Activated CD4-positive, alpha-beta T cell treated with anti-CD3 and anti-CD28 coated beads for 4 hours (primary cell): ENCODE data around the gene RHNO1.
A peak's percentile ranks its signal among the peaks of the same experiment; 100 is the strongest.
"Not testable (repeated sequence)": the region's sequence is repeated elsewhere in the genome, so short reads cannot be mapped to it uniquely, and the experiment has no call there.

Experiments
- DNase-seq, 2 donors: peaks; one replicate each; pipeline ENCODE4 v3.0.0-alpha.2; 2020

The RHNO1 gene

GRCh38 chr12:2860170-2860569 is 16.9 kb upstream of the RHNO1 start:
- DNase-seq: no peak

GRCh38 chr12:2862876-2863275 is 14.1 kb upstream of the RHNO1 start:
- DNase-seq: no peak

DNA sequence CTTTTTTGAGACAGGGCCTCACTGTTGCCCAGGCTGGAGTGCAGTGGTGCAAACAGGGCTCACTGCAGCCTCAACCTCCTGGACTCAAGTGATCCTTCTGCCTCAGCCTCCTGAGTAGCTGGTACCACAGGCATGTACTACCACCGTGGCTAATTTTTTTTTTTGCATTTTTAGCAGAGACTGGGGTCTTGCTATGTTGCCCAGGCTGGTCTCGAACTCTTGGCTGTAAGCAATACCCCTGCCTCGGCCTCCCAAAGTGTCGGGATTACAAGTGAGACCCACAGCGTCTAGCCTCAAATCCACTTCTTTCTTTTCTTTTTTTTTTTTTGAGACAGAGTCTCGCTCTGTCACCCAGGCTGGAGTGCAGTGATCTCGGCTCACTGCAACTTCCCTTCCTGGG is 13.6 kb upstream of the RHNO1 start:
- not testable (repeated sequence) for DNase-seq

DNA sequence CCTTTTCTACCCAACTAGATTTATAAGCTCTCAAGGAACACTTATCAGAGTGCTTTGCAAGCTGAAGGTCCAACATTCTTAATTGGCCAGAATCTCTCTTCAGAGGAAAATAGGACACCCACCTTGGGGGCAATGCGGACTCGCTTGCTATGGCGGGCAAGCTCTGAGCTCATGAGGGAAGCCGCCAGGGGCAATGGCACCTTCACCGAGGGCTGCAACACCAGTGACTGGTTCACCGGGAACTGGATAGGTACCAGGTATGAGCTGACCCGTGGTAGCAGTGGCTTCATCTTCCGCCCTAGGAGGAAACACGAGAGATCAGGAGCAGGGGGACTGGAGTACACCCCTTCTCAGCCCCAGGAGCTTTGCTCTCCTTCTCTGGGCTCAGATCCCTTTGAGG is 12.8 kb upstream of the RHNO1 start:
- DNase-seq: no peak

DNA sequence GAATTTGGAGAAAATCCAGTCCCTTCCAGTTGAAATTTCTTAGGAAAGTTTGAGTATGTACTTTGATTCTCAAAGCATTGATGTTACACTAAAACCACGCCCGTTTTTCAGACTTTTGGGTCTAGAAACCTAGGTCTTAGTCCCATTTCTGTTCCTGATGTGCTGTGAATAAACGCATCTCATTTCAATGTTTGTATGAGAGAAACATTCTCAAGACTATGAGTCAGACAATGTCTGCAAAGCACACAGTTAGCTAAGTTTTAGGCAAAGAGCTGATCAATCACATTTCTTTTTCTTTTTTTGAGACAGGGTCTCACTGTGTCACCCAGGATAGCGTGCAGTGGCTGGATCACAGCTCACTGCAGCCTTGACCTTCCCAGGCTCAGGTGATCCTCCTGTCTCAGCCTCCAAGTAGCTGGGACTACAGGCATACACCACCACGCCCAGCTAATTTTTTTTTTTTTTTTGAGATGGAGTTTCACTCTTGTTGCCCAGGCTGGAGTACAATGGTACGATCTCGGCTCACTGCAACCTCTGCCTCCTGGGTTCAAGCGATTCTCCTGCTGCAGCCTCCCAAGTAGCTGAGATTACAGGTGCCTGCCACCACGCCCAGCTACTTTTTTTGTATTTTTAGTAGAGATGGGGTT is 7.9 kb upstream of the RHNO1 start:
- DNase-seq: not testable (repeated sequence)

DNA sequence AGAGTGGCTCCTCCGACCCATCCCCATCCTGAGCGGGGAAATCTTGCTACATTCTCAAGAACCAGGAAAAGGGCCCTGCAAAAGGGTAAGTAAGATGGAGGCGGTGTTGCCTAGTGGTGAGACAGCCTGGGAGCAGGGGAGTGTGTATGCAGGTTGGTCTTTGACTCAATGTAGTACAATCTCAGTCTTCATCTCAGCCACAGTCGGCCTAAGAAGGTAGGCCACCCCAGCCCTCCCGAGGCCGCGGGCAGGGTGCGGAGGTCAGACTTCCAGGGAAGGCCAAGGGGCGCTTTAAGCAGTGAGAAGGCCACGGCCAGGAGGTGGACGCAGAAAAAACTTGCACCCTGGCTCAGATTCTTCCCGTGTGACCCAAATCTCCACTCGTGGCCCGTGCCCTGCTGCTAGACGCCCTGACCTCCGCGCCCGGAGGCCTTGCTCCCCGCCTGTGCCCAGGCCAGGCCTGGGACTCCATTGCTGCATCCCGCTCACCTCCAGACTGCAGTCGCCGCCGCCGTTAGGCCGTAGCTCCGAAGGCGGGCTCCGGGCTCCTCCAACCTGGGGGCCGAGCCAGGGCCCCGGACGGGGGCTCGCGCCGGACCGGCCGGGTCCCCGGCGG is 484 bp upstream of the RHNO1 start:
- no peak for DNase-seq

GRCh38 chr12:2877953-2878732 is 1.1 kb downstream of the RHNO1 start:
- no peak for DNase-seq

GRCh38 chr12:2879853-2880252 is 2.8 kb downstream of the RHNO1 start:
- no peak for DNase-seq

DNA sequence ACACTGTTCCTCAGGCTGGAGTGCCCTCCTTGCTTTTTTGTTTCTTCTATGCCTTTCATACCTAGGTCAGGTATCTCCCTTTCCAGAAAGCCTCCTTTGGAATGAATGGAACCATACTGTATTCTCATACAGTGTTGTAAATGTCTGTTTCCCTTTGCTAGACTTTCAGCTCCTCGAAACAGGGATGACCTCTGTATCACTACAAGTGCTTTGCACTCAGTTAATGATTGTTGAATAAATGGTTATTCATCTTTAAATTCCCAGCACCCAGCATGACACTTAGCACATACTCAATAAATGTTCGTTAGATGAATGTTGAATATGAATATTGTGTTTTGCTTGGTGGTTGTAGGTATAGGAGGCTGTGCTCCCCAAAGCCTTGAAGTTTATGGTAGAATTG is 7.8 kb downstream of the RHNO1 start:
- DNase-seq: no peak

- DNase-seq: no peak
These were observed 9.9 kb downstream of the RHNO1 start for GRCh38 chr12:2886768-2887450.

GRCh38 chr12:2890001-2890387 is 13.0 kb downstream of the RHNO1 start:
- no peak for DNase-seq

- peak; percentile 98 for DNase-seq
These were observed 13.6 kb downstream of the RHNO1 start, which contains the start of gene TULP3 for GRCh38 chr12:2890388-2891239. TULP3 (plus strand) TSS chr12:2890891; CDS start chr12:2890948, 57 bp downstream.

DNA sequence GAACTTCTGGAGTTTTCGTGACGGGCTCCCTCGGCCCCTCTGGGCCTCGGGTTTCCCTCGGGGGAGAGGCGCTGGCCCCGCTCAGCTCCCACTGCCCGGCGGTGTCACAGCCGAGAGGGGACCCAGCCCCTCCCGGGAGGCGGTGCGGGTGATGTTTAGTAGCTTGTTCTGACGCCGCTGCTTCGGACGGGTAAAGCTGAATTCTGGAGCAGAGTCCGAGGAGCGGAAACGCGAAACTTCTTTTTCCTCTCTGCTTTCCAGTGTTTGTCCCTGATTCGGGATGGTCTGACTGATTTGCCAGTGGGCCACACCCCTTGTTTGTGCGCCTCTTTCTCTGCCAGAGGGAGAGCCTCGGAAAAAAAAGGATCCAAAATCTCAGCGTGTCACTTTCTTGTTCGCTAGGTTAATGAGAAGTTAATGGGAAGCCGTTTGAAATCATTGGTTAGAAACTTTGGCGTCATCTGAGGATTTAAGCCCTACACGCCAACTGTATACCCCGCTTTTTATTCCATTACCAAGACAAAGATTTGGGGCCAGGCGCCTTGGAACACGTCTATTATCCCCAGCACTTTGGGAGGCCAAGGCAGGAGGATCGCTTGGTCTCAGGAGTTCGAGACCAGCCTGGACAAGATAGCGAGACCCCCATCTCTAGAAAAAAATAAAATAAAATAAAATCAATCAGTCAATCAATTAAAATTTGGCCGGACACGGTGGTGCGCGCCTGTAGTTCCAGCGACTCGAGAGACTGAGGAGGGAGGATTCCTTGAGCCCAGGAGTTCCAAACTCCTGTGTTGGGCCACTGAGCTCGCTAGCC is 14.4 kb downstream of the RHNO1 start:
- DNase-seq: peak in 1 of 2 donors; percentile 36

DNA sequence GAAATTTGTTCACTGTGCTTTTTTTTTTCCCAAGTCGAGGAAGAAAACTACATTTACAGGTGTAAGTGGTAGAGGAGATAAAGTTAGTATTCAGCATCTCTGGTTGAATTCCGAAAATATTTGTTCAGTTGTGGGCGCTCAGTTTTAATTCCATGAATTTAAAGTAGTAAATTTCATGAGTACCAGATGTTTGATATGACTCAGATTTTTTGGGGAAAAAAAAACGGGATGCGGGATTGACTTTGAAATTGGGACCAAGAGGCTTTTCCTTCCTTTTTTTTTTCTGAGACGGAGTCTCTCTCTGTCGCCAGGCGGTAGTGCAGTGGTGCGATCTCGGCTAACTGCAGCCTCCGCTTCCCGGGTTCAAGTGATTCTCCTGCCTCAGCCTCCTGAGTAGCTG is 15.2 kb downstream of the RHNO1 start:
- no peak for DNase-seq

GRCh38 chr12:2893007-2893406 is 16.0 kb downstream of the RHNO1 start:
- DNase-seq: no peak

DNA sequence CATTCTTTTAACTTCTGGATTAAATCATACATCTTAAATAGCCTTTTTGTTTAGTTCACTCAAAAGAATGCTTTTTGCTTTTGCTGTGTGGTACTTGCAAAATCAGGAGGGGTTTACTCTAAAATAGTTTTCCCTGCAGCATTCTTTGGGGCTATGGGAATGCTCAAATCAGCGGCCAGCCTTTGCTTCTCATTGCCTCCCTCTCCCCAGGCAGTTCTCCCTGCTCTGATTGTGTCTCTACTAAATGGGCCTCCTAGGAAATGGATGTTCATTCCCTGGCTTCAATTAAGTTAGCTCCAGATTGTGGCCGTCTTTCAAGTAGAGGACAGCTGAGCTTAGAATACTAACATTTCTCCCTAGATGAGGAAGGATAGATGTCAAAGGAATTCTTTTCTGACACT is 18.0 kb downstream of the RHNO1 start:
- DNase-seq: no peak

DNA sequence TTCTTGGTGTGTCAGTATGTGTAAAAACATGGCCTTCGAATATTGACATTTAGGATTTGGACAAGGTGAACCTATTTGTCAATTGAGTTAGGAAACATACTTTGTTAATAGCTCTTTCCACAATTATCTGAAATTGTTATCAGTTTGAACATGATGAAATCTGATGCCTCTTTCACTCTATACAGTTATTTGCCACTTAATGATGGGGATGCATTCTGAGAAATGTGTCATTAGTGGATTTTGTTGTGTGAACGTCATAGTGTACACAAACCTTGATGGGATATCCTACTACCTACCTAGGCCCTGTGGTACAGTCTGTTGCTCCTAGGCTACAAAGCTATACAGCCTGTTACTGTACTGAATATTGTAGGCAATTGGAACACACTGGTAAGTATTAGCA is 18.5 kb downstream of the RHNO1 start:
- no peak for DNase-seq

DNA sequence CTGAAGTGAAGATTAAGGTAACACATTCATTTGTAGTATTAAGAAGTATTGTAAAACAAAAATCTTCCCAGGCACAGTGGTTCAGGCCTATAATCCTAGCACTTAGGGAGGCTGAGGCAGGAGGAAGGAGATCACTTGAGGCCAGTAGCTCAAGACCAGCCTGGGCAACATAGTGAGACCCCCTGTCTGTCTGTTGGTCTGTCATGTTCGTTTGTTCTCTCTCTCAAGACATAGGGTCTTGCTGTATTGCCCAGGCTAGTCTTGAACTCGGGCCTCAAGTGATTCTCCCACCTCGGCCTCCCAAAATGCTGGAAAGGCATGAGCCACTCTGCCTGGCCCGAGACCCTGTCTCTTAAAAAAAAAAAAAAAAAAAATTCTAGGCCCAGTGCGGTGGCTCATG is 20.4 kb downstream of the RHNO1 start:
- no peak for DNase-seq

- DNase-seq: no peak
These were observed 23.6 kb downstream of the RHNO1 start for GRCh38 chr12:2900642-2901041.

DNA sequence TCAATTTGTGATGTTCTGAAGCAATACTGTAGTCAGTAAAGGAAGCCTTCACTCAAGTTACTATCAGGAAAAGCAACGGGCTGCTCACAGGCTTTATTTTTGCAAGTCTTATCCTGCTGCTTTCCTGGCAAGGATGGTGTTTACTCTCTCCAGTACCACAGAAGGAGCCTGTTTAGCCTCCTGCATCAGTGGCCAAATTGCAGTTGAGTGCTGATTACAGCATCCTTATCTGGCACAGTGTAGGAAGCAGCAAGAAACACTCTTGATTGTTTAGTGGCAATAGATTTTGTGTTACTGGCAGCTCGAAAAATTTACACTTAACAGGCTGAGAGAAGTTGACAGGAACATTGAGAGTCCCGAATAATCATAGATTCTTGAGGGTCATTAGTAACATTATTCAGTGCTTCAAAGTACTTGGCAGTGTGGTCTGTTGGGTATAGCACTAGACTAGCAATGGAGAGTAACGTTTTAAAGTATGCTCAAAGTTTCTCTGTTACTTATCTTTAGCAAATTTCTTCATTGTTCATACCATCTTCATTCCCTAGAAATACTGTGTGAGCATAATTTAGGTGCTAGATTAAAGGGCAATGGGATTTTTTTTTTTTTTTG is 25.4 kb downstream of the RHNO1 start:
- no peak for DNase-seq

GRCh38 chr12:2904260-2904659 is 27.2 kb downstream of the RHNO1 start:
- DNase-seq: no peak
